NB4 (cell line): ENCODE measurements around the gene PRSS2.

ENCODE experiments used
- CTCF ChIP-seq: IDR thresholded peaks from one replicate; pipeline ENCODE4 v1.5.1; 2012; ENCODE audit warnings: low read depth, low read length
- MAX ChIP-seq: IDR thresholded peaks from 2 replicates; pipeline ENCODE4 v1.6.1; 2011; ENCODE audit warnings: low read depth, low read length
- MYC ChIP-seq: IDR thresholded peaks from 2 replicates; pipeline ENCODE4 v1.6.1; 2011; ENCODE audit warnings: low read depth, low read length
- POLR2A ChIP-seq: IDR thresholded peaks from 2 replicates; pipeline ENCODE4 v1.6.1; 2011; ENCODE audit warnings: mild to moderate bottlenecking; ENCODE audit not compliant: insufficient read length; ENCODE audit errors: extremely low read depth

GRCh38 chr7:142785841-142786250, 15.1 kb downstream of the PRSS2 start:
- TF ChIP-seq CTCF, result no peak
- TF ChIP-seq POLR2A, result no peak
- no peak for TF ChIP-seq MYC
- no peak for TF ChIP-seq MAX
